Measurements from ENCODE around the gene NOD2. TPM values are rescaled to one million over a fixed set of nuclear protein-coding genes. Genes with fewer than 3 reads are reported as not detected.
A peak's percentile ranks its signal among the peaks of the same experiment; 100 is the strongest.

NOD2 gene
- 0.05 TPM in 1 of 2 replicates, not detected in the other for total RNA-seq (2014; rRNA removed; shearing (Covaris generic))

DNA sequence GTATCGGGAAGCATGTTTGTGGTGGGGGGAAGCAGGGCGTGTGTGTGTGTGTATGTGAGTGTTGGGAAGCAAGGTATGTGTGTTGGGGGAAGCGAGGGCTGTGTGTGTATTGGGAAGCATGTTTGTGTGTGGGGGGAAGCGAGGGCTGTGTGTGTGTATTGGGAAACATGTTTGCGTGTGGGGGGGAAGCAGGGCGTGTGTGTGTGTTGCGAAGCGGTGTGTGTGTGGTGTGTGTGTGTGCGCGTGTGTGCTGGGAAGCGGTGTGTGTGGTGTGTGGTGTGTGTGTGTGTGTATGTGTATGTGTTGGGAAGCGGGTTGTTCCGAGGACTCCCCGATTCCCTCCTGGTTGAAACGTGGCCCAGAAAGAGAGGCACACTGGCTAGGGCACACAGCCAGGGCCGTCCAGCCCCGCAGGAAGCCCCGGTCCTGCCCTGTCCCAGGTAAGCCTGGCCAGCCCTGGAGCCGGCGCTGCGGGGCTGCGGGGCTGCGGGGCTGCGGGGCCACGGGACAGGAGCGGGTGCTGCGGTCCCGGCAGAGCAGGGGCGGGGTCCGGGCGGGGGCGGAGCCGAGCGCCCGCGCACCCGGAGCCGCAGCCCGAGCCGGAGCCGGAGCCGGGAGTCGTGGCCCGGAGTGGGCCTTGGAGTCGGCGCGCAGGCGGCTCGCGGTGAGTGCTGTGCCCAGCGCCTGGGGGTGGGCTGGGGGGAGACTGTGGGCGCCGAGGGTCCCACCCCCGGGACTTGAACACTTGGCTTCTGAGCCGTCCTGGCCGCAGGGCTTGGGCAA is at the start of gene NOD2:
Gene NOD2 (plus strand): TSS at position 608 of the 783 bp plus-strand sequence. CDS start 5,890 bp downstream, outside the sequence.
- H3K36me3 ChIP-seq = no peaks in the 10 kb centered on the region
- H3K9me3 ChIP-seq (replicated peaks) = no peaks in the 10 kb centered on the region
- H3K27me3 ChIP-seq (replicated peaks) = peaks cover 3% of the 10 kb centered on the region; the same call in 1 of the 2 replicates
- H3K4me3 ChIP-seq = peak within 1 kb of the TSS; percentile 20
- peaks cover 15% of the 10 kb centered on the region for H3K4me1 ChIP-seq (replicated peaks)
- no peak for DNase-seq (ENCODE audit: low read depth in 1 of 2, low spot score in 2 of 2)
- H3K27ac ChIP-seq = no peak within 1 kb of the TSS

DNA sequence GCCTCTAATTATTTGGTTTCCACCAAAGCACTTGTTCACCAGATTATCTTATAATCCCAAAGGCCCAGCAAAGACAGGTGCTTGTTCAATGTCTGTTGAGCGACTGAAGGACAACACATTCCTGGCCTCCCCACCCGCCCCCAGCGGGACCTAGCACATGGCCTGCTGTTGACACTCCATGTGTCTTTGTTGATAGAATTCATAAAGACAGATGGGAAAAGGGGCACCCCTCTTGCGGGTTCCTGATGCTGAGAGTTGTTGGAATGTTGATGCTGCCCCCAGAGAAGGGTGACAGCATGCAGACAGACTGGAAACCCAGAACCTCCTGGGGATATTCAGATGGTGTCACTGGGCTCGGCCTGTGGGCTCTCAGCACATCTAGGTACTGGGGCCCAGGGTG is 49.2 kb upstream of the NOD2 start:
- Histone ChIP-seq H3K9me3 (replicated peaks) (no peaks in the 10 kb centered on the region), H3K4me1 (replicated peaks) (no peaks in the 10 kb centered on the region)
- no peak for DNase-seq (ENCODE audit: low read depth in 1 of 2, low spot score in 2 of 2)

DNA sequence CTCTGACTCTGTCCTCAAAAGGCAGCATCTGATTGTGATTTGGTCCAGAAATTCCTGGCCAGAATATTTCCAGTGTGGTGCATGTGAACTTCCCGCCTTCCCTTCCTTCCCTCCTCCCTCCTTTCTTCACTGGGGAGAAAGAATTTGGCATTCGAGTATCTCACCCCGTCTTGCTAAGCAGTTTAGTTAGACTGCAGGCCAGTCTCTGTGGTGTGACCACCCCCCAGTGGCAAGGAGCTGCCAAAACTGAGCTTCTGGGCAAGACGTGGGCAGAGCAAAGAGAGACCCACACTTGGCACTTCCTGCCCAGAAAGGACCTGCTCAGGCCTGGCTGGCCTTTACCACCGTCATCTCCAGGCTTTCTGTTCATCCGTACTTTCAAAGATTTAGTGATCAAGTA is 48.7 kb upstream of the NOD2 start:
- H3K9me3 ChIP-seq (replicated peaks) = no peaks in the 10 kb centered on the region
- H3K36me3 ChIP-seq = no peaks in the 10 kb centered on the region
- H3K4me1 ChIP-seq (replicated peaks) = no peaks in the 10 kb centered on the region
- H3K4me3 ChIP-seq = no peak overlapping the region
- DNase-seq (ENCODE audit: low read depth in 1 of 2, low spot score in 2 of 2) = no peak
- no peaks in the 10 kb centered on the region; the same call in 1 of the 2 replicates for H3K27me3 ChIP-seq (replicated peaks)
- H3K27ac ChIP-seq = no peak overlapping the region

More for the DNA sequence above, 49.2 kb upstream of the NOD2 start:
- no peaks in the 10 kb centered on the region; the same call in 1 of the 2 replicates for H3K27me3 ChIP-seq (replicated peaks)
- no peaks in the 10 kb centered on the region for H3K36me3 ChIP-seq
- no peak overlapping the region for H3K27ac ChIP-seq
- H3K4me3 ChIP-seq = no peak overlapping the region

DNA sequence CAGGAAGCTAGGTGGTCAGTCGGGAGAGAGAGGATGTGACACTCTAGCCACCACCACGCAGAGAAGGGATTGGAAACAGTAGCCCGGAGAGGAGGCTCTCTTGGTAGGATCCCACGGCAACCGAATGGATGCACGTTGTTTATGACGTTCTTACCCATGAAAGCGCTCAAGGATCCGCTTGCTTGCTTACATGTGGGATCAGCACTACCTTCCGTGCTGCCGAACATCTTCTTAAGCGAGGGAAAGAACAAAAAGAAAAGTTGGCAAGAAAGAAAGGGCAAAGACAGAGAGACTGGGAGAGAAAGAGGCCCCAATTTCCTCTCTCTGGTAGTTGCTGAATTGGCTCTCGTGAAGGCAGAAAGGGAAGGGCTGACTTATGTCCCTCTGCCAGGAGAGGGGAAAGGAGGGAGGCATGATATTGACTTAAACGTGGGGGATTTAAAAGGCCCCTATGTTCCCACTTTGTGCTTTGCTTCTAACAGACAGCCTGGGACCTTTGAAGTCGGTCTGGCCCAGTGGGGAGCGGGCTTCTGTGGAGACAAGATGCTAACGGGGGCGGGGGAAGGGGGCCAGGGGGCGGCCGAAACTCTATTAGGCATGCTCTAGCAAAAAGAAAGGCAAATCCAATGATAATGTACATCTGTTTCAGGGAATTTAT is 47.7 kb upstream of the NOD2 start:
- no peaks in the 10 kb centered on the region for H3K4me1 ChIP-seq (replicated peaks)
- no peaks in the 10 kb centered on the region for H3K9me3 ChIP-seq (replicated peaks)
- H3K27me3 ChIP-seq (replicated peaks) = no peaks in the 10 kb centered on the region; the same call in 1 of the 2 replicates

DNA sequence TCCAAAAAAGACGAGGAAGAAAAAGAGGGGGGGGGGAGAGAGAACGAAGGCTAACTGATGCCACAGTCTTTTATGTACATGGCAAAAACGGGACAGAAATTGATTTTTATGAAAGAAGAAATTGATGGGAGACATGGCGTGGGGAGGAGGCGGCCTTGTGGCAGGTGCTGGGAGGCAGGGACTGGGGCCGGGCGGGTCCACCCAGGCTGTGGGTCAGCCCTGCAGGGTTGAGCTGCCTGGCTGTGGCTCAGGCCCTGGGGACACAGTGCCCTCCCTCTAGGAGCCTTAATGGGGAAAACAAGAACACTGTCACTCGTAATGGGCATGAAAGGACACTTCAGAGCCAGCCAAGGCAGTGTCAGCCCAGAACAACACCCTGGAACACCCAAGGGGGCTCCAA is 47.1 kb upstream of the NOD2 start:
- H3K4me1 ChIP-seq (replicated peaks) = no peaks in the 10 kb centered on the region
- no peak for DNase-seq (ENCODE audit: low read depth in 1 of 2, low spot score in 2 of 2)
- no peaks in the 10 kb centered on the region for H3K9me3 ChIP-seq (replicated peaks)
- H3K27ac ChIP-seq = no peak overlapping the region
- no peaks in the 10 kb centered on the region for H3K36me3 ChIP-seq
- no peaks in the 10 kb centered on the region; the same call in 1 of the 2 replicates for H3K27me3 ChIP-seq (replicated peaks)
- no peak overlapping the region for H3K4me3 ChIP-seq

More for the DNA sequence above, 47.7 kb upstream of the NOD2 start:
- Histone ChIP-seq H3K36me3 (no peaks in the 10 kb centered on the region), H3K27ac (no peak overlapping the region), H3K4me3 (no peak overlapping the region)
- no peak for DNase-seq (ENCODE audit: low read depth in 1 of 2, low spot score in 2 of 2)

DNA sequence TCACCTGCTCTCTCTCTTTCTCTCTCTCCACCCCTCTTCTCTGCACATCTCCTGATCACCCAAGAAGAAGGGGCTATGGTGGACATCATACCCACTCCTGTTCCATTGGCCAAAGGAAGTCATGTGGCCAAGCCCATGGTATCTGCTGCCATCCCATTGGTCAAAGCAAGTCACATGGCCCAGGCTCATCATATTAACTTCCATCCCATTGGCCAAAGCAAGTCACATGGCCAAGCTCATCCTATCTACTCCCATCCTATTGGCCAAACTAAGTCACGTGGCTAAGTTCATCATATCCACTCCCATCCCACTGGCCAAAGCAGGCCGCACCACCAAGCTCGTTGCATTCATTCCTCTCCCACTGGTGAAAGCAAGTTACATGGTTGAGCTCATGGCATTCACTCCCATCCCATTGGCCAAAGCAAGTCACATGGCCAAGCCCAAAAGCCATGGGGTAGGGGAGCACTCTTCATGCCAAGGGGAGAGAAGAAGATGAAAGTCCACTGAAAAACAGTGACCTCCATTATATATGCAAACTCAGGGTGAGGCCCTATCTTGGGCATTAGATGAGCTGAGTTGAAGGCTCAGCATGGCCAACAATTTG is 41.5 kb upstream of the NOD2 start:
- no peak for DNase-seq (ENCODE audit: low read depth in 1 of 2, low spot score in 2 of 2)
- no peaks in the 10 kb centered on the region for H3K27me3 ChIP-seq (replicated peaks)
- no peak overlapping the region for H3K4me3 ChIP-seq
- H3K4me1 ChIP-seq (replicated peaks) = no peaks in the 10 kb centered on the region
- H3K36me3 ChIP-seq = no peaks in the 10 kb centered on the region
- no peaks in the 10 kb centered on the region for H3K9me3 ChIP-seq (replicated peaks)
- no peak overlapping the region for H3K27ac ChIP-seq

DNA sequence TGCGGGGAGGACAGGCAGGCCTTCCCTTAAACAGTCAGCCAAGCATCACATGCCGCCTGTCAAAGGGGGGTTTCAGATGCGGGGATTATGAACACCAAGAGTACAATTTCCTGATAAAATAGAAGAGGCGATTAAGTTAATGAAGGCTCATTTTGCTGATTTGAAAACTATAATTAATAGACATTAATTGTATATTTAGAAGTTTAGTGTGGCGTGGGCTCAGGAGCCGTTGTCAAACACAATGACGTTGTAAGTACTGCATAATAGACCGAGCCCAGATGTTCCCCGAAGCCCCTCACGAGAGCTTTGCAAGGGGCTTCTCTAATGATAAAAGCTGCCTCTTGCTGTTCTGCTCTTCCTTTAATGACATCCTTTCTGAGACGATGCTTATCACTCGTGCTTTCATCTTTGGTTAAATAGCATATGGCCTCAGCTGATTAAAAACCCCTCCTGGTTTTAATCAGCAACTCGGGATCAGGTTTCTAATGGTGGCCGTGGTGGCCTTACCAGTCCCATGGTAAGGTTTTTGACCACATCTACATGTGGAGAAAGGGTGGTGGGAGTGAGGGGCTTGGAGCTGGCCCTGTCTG is 40.5 kb upstream of the NOD2 start:
- H3K4me1 ChIP-seq (replicated peaks) = no peaks in the 10 kb centered on the region
- no peak for DNase-seq (ENCODE audit: low read depth in 1 of 2, low spot score in 2 of 2)
- H3K9me3 ChIP-seq (replicated peaks) = no peaks in the 10 kb centered on the region
- no peak overlapping the region for H3K4me3 ChIP-seq
- H3K27me3 ChIP-seq (replicated peaks) = no peaks in the 10 kb centered on the region
- H3K36me3 ChIP-seq = no peaks in the 10 kb centered on the region
- H3K27ac ChIP-seq = no peak overlapping the region

DNA sequence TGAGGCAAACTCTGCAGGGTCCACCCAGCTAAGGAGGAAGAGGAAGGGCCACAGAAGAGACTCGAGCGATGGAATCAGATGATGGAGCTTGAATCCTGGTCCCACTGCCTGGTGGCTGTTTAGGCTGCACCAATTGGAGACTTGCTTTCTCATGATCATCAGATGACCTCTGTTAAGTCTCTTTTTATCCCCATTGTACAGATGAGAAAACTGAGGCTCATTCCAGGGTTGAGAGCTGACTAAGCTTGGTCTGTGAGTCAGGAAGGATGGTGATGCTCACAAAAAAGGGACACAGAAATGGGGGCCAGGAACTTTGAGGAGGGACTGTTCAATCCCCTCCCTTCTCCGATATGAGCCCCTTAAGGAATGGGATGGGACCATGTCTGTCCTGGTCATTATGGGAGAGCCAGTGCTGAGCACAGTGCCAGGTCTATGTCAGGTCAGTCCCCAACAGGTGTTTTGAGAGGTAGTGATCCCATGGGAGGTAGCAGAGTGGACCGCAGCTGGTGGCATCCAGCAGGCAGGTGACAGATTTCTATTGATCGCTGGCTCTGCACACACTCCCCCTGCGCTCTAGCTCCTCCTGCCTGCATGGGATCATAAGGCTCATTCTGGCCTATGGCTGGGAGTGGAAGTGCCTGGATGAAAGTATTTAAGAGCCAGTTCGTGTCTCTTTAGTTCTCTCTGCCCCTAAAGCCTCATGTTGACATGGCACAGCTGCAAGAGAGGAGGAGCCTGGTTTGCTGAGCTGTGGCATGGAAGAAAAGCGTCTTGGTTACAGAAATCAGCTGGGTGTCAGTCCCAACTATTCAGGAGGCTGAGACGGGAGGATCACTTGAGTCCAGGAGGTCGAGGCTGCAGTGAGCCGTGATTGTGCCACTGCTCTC is 39.5 kb upstream of the NOD2 start:
- Histone ChIP-seq H3K36me3 (no peaks in the 10 kb centered on the region), H3K27ac (no peak overlapping the region), H3K9me3 (replicated peaks) (no peaks in the 10 kb centered on the region), H3K27me3 (replicated peaks) (no peaks in the 10 kb centered on the region), H3K4me1 (replicated peaks) (no peaks in the 10 kb centered on the region), H3K4me3 (no peak overlapping the region)
- DNase-seq (ENCODE audit: low read depth in 1 of 2, low spot score in 2 of 2) = no peak

DNA sequence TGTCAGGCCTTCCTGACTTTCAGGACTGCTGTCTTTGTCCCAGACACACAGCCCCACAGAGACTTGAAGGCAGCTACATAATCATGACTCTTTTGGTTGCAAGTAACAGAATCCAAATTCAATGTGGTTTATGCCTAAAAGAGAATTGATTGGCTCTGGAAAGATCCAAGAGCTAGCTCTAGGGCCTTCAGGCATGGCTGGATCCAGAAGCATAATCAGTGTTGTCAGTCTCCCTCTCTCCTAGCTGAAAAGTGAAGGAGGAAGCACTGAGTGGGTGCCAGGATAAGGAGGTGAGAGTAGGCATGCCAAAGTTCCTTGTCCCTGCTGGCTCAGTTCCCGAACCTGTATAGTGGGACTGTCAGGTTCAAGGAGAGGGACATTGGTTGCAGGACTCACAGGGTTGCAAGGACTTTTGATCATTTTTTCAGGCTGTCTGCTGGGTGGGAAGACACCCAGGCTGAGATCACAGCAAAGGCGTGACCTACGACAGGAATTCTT is 37.8 kb upstream of the NOD2 start:
- no peaks in the 10 kb centered on the region for H3K9me3 ChIP-seq (replicated peaks)
- no peak overlapping the region for H3K4me3 ChIP-seq

DNA sequence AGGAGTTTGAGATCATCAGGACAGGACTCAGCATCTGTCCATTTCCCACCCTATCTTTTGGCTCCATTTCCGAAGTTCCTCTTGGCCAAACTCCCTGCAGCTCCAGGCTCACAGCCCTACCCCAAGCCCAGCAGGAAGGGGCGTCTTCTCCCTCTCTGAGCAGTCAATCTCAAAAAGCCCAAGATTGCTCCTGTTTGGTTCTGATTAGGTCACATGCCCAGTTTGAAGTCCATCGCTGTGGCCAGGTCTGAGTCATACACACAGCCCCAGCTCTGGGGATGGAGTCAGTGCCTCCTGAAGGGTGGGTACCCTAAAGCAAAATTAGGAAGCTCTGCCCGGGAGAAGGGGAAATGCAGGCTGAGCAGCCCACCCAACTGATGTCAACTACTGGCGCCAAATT is 36.2 kb upstream of the NOD2 start:
- Histone ChIP-seq H3K27ac (no peak overlapping the region), H3K27me3 (replicated peaks) (no peaks in the 10 kb centered on the region), H3K4me3 (no peak overlapping the region), H3K36me3 (no peaks in the 10 kb centered on the region), H3K4me1 (replicated peaks) (no peaks in the 10 kb centered on the region), H3K9me3 (replicated peaks) (no peaks in the 10 kb centered on the region)
- no peak for DNase-seq (ENCODE audit: low read depth in 1 of 2, low spot score in 2 of 2)

More for the DNA sequence above, 37.8 kb upstream of the NOD2 start:
- Histone ChIP-seq H3K27ac (no peak overlapping the region), H3K27me3 (replicated peaks) (no peaks in the 10 kb centered on the region), H3K36me3 (no peaks in the 10 kb centered on the region), H3K4me1 (replicated peaks) (no peaks in the 10 kb centered on the region)
- no peak for DNase-seq (ENCODE audit: low read depth in 1 of 2, low spot score in 2 of 2)

DNA sequence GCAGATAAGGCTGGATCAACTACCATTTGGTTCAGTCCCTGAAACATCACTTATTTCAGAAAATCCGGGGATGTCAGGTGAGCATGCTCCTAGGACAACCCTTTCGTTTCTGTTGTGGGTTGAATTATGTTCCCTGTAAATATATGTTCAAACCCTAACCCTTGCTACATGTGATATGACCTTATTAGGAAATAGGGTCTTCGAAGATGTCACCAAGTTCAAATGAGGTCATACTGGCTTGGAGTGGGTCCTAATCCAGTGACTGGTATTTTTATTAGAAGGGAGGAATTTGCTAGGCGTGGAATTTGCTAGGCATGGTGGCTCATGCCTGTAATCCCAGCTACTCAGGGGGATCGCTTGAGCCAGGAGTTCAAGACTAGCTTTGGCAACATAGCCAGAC is 33.6 kb upstream of the NOD2 start:
- Histone ChIP-seq H3K4me1 (replicated peaks) (no peaks in the 10 kb centered on the region), H3K27ac (no peak overlapping the region), H3K27me3 (replicated peaks) (no peaks in the 10 kb centered on the region), H3K4me3 (no peak overlapping the region), H3K9me3 (replicated peaks) (no peaks in the 10 kb centered on the region), H3K36me3 (no peaks in the 10 kb centered on the region)
- DNase-seq (ENCODE audit: low read depth in 1 of 2, low spot score in 2 of 2) = no peak

DNA sequence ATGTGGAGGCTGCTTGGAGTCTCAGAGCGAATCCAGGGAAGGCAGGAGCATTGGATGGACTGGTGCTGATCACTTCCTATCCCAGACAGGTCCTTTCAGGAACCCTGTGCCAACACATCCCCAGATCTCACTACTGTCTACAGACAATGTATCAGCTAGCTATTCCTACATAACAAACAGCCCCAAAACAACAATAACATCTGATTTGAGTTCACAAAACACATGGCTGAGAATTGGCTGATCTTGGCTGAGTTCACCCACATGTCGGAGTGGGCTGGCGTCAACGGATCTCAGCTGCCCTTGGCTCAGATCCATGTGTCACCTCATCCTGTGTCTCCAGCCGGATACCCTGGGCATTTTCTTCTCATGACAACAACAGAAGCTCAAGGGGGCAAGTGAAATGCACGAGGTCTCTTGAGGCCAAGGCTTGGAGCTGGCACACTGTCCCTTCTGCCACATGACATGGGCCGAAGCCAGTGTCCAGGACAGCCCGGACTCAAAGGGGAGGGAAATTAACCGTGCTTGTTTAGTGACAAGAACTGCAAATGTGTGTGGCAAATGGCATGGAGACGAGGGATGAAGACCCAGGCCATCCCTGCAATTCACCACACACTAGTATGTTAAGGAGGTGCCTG is 31.0 kb upstream of the NOD2 start:
- H3K9me3 ChIP-seq (replicated peaks) = no peaks in the 10 kb centered on the region
- no peak overlapping the region for H3K4me3 ChIP-seq
- DNase-seq (ENCODE audit: low read depth in 1 of 2, low spot score in 2 of 2) = no peak
- no peak overlapping the region for H3K27ac ChIP-seq
- 0 out of 2 replicates have a peak, but pooled peaks cover 3% of the 10 kb centered on the region for H3K4me1 ChIP-seq (replicated peaks)
- H3K27me3 ChIP-seq (replicated peaks) = no peaks in the 10 kb centered on the region
- no peaks in the 10 kb centered on the region for H3K36me3 ChIP-seq
